Measurements from ENCODE around the gene SRSF1.
A peak's percentile ranks its signal among the peaks of the same experiment; 100 is the strongest.
"Not testable (repeated sequence)": the region's sequence is repeated elsewhere in the genome, so short reads cannot be mapped to it uniquely, and the experiment has no call there.

The SRSF1 gene

DNA sequence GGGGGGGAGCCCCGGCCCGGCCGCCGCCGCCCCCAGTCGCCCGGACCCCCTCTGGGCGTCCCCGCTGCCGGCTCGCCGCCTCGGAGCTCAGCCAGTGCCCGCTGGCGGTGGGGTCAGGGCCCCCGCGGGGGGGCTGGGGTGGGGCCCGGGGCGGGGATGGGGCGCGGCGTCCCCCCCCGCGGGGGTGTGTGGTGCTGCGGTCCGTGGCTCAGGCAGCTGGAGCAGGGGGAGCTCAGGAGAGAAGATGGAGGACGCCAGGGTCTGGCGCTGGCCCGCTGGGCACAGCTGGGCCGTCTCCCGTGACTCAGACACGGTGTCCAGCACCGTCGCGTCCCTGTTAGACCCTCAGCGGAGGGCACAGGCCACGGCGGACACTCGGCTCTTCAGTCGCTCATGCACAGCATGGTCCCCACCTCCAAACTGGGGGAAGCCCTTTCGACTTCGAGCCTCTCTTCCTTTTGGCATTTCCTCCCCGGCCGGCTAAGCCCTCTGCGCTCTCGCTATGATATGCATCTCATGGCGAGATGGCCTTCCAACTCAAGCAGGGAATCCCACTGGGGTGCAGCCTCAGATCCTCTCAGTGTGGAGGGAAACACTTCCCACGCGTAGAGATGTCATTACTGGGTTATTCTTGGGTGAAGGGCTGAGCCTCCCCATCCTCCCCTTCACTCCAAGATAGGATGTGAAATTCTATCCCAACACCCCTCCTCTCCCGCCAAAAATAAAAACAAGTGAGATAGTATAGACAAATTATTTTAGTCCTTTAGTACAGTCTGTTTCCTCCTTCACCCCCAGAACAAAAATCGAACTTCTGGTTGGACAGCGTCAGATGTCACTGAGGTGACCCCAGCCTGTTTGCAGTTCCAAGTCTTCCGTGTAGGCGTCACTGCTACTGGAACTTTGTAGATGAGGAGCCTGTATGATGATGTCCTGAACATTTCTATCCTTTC lies 18.5 kb downstream of the SRSF1 start:
- peak; percentile 33 for DNase-seq

DNA sequence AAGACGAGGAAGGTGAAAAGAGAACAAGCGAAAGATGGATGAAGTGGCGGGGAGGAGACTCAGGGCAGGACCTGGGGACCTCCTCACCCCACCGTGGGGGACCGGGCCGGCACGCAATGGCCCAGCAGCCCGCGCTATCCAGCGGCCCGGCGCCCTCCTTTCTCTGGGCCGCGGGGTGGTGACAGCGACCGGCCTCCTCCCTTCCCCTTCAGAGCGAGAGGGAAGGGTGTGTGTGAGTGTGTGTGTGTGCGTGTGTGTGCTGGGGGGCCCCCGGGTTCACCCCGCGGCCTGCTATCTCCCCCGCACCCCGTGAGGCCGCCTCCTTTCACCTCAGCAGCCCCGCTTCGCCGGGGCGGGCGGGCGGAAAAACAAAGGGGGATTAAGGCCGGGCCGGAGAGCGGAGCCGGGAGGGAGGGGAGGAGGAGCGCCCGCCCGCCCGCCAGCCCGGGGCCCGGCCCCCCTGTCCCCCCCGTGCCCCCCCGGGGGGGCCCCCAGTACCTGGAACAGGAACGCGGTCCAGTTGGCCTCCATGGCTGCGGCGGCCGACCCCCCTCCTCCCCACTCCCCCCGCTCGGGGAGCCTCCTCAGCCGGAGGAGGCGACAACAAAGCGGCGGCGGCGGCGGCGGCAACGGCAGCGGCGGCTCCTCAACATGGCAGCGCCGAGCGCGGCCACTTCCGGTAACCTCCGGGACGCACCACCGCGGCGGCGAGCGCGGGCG lies 19.3 kb downstream of the SRSF1 start, which contains the start of gene VEZF1:
Gene VEZF1, minus strand, starts transcription at position 674 of the 720 bp plus-strand sequence. Its CDS starts 143 bp downstream, at position 531.
- no peak for DNase-seq

GRCh38 chr17:57986841-57987580 lies 20.0 kb downstream of the SRSF1 start:
- DNase-seq, result no peak

DNA sequence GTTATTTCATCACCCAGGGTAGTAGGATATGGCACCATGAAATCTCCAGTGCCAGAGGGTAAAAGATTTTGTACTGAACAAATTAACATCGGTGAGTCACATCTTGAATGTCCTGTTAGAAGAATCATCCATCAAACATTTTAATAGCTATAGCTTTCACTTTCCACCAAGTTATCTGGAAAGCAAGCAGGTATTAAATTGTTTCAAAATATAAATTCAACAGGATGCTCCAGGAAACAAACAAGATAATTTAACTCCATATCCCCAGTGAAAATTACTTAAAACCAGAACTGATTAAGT lies 21.4 kb downstream of the SRSF1 start:
- no peak for DNase-seq

DNA sequence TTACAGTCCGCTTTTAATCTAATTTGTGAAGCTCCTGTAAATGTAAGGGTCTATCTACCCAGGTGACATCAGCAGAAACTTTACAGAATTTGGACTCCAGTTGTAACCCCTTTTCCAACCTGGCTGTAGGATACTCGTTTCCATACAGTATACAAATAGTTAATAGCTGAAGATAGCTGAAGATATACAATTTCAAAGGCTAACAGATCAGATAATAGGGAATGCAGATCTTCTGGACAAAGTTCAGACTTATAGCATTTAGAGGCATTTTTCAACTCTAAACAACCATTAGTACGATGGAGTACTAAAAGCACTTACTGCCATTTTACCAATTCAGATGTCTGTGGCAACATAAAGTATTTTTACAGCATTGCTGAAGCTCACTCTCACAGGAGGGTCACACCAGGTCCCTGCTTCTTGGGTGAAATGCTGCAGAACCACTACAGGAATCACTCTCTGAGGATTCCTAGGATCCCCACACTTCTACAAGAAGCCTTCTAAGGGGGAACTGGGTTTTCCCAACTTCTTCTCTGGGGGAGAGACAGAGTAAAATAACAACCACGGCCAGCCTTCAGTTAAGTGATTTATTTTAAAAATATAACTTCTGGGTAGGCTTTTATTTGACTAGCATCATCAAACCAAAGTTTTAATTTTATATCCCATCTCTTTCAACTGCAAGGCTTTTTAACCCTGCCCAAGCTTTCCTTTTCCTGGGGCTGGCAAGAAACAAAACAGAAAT lies 21.9 kb downstream of the SRSF1 start:
- DNase-seq, result no peak

- no peak for DNase-seq
Measured at GRCh38 chr17:57984261-57984890, 22.7 kb downstream of the SRSF1 start.

DNA sequence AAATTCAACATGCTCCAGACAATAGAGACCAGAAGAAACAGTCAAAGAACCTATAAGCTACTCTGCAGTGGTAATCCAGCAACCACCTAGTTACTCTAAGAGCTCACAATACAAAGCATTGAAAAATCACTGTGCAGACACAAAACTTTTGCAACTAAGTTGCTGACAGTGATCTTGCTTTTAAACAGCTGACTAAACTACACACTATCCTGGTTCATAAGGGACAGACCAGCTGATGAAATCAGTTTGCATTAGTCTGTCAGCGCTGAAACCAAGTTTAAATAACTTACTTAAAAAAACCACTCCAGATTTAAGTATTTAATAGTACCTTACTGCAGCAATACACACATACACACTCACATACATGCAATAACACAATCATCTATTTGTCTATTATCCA lies 23.6 kb downstream of the SRSF1 start:
- DNase-seq, result no peak

- no peak for DNase-seq
Measured at GRCh38 chr17:57982452-57983170, 24.4 kb downstream of the SRSF1 start.

GRCh38 chr17:57980522-57980921 lies 26.5 kb downstream of the SRSF1 start:
- peak; percentile 44 for DNase-seq

- DNase-seq, result no peak
Measured at GRCh38 chr17:57979076-57979475, 28.0 kb downstream of the SRSF1 start.

- no peak for DNase-seq
Measured at GRCh38 chr17:57976594-57976993, 30.5 kb downstream of the SRSF1 start.

GRCh38 chr17:57975044-57975443 lies 32.0 kb downstream of the SRSF1 start:
- DNase-seq, result no peak

DNA sequence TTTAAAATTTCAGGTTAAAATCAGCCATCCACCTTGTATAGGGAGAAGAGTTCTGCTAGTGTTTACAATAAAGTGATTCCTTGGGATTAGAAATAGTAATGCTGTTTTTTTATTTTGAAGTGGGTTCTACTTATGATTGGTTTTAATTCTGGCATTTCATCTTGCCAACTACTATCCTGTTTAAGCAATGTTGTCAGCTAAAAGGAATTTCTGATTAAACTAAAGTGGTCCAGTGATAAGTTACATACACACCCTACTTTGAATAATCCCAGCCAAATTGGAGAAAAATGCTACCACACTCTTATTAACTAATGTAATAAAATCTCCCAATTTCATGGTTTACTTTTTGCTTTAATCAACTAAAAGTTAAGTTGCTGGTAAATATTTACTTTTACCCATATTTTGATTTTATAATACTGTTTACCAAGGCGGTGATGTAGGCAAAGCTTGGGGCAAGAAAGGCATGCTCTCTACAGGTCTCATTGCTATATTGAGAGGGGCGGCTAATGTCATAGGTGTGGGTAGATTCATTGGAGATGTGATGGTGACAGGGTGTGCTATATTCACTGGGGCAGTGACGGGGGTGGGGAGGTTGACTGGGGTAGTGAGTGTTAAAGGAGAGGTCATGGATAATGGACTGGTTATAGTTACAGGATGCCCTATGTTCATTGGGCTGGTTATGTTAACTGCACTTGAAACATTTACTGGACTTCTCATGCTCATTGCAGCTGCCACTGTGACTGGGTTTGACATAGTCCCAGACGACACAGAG lies 32.8 kb downstream of the SRSF1 start:
- not testable (repeated sequence) for DNase-seq

- DNase-seq, result no peak
Measured at GRCh38 chr17:57972151-57972550, 34.9 kb downstream of the SRSF1 start.

- DNase-seq, result no peak
Measured at GRCh38 chr17:57971572-57971971, 35.5 kb downstream of the SRSF1 start.

- no peak for DNase-seq
Measured at GRCh38 chr17:57970710-57971109, 36.3 kb downstream of the SRSF1 start.

GRCh38 chr17:57968456-57968855 lies 38.6 kb downstream of the SRSF1 start:
- no peak for DNase-seq

DNA sequence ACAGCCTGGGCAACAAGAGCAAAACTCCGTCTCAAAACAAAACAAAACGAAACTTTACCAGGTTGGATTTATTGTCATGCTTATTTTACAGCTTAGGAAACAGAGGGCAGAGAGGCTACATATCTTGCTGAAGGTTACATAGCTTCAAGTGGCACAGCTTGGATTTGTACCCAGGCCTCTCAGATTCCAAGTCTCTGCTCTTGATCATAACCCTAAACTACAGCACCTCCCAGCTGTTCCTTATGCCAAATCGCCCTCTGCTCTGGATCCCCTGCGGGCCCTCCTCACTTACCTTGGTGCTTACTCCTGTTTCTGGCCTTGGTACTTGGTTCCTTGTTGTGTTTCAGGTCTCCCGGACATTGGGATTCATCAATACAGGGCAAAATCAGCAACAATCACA lies 40.2 kb downstream of the SRSF1 start:
- DNase-seq, result peak; percentile 38

DNA sequence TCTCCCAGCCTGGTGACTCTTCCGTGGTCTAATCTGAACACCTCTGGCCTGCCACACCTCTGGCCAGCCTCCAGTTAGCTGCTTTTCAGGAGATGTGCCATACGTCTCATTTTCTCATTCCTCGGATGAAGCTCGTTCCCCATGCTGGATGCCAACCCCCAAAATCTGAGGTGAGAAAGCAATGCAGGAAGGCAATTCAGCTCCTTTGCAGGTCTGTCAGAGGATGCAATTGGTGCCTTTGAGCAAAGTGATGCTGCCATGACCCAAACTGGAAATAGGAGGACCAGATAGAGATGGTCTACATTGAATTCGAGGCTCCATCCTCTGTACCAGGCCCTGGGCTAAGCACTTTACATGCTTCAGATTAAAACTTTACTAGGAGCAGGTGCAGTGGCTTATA lies 40.8 kb downstream of the SRSF1 start:
- no peak for DNase-seq

GRCh38 chr17:57965521-57966160 lies 41.4 kb downstream of the SRSF1 start:
- DNase-seq, result no peak
